NCI-H2171 treated with DMSO at 0.1 percent for 48 hours (cell line): Measurements from ENCODE around the gene CEBPE.

Source experiments
- DNase-seq: peaks from one replicate; lab custom pipeline; 2025; lab: John Stamatoyannopoulos, UW

Gene CEBPE

DNA sequence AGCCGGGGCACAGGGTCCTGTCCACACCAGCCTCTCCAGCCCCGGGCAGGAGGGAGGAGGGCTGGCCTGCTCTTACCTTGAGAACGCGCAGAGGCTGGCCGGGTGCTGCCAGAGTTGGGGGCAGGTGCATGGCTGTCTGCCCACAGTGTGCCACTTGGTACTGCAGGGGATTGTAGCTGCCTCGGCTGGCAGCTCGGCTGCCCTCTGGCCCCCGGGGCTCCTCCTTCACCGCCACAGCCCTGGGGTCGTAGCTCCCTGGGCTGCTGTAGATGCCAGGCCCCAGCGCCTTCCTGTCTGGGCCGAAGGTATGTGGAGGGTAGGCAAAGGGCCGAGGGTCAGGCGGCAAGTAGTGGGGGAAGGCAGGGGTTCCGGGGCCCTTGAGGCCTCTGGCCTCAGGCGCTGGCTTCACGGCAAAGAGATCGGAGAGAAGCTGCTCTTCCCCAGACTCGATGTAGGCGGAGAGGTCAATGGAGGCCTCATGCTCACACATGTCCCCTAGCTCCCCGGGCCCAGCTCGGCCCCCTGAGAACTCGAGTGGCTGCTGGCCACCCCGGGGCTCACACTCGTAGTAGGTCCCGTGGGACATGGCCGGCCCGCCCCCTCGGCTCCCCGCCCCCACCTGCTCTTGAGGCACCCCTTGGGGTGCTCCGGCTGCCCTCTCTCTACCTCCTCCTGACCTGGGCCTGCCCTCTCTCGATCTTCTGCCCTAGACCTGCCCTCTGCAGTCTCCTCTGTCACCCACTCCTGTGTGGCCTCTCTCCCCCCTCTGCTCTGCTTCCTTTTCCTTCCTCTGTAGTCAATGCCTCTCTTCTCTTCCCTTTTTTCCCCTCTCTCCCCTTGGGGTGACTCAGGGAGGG is at the start of gene CEBPE:
Gene CEBPE, minus strand, starts transcription at position 750 of the 857 bp plus-strand sequence. Its CDS starts 164 bp downstream, at position 586.
- no peak for DNase-seq

DNA sequence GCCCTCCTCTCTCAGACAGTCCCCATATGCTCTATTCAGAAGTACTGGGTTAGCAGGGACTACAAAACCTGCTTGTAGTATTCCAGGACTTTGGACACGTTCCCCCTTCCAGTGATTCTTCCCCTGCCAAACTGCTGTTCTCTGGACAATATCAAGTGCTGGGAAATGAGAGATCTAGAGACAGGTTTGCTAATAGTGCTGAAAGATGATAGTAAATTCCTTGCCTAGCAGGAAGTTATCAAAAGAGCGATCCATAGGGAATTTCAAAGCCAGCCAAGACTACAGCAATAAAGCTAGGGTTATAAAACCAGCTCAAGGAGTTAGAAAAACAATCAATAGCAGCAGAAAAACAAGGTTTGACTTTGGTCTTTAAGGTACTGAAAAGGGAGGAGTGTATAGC is 49.2 kb upstream of the CEBPE start:
- no peak for DNase-seq

DNA sequence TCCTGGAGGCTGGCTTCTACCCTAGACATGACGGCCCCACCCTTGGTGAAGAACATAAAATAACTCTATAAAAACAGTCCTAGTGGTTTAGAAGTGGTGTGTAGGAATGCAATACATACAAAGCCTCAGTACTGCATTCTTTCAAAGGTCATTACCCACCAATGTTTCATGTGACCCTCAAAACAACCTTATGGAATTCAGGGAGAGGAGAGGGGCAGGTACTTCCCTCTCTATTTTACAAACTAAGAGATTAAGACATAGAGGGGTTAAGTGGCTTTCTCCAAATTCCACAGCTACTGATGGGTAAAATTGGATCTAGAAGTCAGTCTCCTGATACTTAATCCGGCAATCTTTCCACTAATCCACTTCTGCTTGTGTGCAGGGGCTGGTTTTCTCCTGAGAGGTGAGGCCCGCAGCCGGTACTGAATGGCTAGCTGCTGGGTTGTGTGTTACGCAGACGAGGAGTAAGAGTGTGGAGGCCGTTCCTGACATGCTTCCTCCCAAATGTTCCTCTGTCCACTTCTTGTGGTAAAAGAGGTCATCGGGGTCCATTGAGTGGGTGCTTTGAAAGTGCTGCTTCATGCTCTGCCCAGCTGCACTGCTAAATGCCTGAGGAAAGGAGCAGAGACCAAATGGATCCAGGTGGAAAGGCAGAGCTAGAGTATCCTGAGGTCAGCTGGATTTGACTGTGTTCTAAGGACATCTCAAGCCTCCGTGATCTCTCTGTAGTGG is 48.2 kb upstream of the CEBPE start:
- DNase-seq = no peak

DNA sequence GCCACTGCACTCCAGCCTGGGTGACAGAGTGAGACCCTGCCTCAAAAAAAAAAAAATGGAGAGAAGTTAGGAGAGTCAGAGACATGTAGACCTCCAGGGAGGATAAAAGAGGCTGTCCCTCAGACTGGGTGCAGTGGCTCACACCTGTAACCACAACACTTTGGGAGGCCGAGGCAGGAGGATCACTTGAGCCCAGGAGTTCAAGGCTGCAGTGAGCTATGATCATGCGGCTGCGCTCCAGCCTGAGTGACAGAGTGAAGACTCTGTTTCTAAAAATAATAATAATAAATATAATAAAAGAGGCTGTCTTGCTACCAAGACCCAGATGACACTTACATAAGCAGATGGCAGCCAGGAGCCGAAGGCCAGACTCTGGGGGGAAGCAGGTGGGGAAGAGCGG is 45.9 kb upstream of the CEBPE start:
- DNase-seq = no peak

DNA sequence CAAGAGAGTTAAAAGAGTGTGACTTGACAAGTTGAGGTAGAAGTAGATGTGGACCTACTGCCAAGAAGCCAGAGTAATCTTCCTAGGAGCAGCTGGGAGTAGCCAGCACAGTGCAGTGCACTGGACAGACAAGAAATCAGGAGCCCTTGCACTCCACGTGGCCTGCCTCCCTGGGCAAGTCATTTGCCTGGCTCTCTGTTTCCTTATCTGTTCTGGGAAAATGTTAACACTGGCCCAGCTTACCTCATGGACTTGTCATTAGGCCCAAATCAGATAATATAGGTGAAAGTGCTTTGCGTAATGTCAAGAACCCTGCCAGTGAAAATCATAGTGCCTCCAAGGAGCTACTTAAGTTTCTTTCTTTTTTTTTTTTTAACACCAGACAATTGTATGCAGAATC is 45.2 kb upstream of the CEBPE start:
- no peak for DNase-seq

DNA sequence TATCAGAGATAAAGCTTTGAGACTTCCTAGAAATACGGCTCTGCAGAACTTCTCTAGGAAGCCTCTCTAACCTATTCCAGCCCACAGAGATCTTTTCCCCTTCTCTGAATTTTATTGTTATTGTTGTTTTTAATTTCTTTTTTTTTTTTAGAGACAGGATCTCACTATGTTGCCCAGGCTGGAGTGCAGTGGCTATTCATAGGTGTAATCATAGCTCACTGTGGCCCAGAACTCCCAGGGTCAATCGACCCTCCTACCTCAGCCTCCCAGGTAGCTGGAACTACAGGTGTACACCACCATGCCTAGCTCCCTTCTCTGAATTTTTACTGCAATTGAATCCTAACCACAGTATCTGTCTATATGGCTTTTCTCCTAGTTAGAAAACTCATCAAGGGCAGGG is 44.8 kb upstream of the CEBPE start:
- no peak for DNase-seq

DNA sequence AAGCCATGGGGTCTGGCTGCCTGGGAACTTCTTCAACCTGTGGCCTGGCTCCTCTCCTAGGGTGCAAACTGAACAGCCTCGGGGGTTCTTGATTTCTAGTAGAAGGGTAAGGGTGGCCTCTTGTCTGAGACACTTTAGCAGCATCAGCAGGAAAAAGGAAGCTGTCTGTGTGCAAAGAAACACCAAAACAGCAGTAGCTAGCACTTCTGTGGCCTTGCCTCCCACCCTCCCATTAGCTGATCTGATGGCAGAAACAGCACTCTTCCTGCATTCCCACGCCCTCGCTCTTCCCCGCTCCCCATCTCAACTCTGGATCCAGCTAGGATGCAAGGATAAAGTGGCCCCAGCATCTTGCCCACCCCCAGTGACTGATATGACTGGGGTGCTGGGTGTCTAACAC is 43.7 kb upstream of the CEBPE start:
- no peak for DNase-seq

DNA sequence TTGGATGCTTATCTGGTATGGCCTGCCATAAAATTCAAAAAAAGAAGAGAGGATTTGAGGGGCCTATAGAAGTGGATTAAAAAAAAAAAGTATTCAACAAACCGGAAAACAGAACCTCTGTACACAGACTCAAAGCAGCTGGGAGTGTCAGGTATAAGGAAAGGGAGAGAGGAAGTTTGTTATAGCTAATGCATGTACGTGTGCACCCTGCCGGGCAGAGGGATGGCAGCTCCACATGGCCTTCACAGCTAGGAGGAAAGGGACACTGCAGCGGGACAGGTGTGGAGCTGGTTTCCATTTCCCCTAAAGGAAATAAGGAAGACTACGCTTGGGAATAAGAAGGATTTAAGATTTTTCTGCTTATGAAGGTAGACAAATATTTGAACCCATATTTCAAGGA is 43.0 kb upstream of the CEBPE start:
- no peak for DNase-seq

DNA sequence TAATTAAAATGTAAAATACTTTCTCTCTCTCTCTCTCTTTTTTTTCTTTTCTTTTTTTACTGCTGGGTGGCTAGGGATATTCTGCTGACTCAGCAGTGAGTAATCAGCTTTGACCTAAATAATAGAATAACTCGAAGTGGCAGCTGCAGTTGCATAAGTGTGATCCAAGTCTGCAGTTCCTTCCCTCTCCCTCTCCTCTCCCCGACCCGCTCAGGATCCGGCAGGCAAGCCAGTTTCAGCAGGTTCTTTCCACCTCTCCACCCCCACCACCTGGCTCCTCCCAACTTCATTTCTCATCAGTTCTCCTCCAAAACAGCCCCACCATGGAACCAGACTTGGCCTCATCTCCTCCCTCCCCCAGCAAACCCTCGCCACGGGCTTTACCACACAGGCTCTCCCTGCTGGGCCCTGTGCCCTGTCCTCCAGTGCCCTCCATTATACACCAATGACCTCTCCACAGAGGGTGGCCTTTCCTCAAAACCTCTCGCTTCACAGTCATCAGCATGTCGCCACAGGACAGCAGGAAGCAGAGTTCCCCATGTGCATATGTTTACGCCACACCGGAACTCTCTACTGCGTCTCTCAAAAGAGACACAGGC is 42.0 kb upstream of the CEBPE start:
- no peak for DNase-seq

DNA sequence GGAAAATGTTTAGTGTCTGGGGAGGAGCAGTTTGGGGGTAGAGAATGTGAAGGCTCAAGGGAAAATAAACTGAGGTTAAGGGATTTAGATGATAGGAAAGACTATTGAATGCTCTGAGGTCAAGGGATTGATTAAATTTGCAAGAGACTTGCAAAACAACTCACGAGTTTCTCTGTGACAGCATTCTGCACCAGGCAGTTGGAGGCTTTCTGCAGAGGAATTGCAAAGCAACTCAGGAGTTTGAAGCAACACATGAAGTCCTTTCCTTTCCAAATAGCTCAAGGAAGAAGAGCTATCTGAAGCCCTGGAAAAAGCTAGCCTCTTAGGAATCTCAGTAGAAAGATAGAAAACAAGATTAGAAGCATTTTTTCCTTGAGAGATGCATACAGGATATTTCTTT is 40.5 kb upstream of the CEBPE start:
- no peak for DNase-seq

DNA sequence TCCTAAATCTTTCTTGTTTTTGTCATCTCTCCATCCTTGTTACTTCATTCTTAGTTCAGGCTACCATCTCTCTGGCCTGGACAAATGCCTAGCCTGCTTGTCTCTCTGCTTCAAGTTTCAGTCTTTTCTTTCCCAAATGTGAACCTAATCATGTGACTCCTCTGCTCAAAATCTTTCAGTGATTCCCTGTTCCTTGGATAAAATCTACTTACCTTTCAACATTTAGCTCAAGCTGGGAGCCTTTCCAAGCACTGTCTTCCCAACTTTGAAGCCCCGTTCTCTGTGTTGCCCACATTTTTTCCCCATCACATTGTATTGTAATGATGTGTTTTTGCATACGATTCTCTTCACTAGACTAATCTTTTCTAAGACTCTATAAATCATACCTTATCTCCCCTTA is 39.7 kb upstream of the CEBPE start:
- no peak for DNase-seq

DNA sequence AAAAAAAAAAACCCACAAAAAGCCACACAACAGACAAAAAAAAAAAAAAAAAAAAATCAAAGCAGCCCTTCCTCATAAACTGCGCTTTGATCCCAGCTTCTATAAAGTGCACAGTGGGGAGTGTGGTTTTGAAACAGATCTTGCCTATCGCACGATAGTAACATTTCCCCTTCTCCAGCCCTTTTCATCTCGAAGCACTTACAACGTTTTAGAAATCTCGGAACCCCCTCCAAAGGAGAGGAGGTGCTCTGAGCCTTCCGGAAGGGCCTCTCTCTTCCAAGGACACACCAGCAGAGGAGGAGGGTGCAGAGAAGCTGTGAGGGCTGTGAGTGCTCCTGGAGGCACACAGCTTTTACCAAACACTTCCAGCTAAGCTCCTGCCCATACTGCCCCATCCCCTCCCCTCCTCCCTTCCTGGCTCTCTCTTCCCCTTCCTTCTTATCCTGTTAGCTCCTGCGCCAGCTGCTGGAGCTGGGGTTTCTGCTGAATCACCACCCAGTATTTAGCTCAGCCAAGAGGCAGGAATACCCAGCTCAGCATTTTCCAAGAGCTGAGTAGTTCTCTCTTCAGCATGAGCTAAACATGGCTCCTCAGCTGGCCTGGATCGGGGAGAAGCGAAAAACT is 36.0 kb upstream of the CEBPE start:
- peak; percentile 28 for DNase-seq

DNA sequence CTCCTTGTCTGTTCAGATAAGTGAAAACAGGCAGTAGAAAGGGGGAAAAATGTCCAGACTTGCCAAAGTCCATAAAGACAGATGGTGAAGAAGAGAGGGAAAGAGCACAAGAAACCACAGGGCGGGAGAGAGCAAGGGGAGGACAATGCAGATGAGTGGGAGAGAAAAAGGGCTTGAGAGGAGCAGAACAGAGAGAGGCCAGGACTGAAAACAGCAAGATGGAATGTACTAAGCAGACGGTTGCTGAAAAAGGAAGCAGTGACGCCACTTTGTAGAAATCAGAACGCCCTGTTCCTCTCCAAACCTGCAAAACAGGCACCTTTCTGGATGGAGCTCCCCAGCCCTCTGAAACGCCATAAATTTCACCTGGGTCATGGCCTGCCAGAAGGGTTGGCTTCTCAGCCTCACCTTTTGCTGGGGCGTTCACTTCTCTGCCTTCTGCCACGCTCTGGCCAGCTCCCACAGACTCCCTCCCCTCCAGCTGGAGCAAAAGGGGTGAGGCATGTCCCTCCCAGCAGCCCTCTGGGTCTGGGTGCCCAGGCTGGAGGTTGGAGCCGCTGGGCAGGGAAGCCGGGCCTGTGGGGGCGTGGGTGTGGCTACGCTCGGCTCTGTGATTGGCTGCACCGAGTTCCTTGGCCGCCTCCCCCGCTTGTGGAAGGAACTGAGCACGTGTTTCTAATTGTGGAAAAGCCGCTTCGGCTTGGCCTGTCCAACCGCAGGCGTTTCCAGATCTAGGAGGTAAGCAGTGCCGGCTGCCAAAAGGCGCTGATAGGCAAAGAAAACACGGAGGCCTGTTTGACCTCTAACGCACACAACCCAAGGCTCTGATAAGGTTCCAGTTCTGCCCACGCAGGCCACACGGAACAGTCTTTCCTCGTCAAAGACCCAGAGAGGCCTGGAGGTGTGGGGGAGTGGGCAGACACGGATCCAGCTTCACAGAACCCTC is 35.1 kb upstream of the CEBPE start:
- DNase-seq = peak; percentile 65

DNA sequence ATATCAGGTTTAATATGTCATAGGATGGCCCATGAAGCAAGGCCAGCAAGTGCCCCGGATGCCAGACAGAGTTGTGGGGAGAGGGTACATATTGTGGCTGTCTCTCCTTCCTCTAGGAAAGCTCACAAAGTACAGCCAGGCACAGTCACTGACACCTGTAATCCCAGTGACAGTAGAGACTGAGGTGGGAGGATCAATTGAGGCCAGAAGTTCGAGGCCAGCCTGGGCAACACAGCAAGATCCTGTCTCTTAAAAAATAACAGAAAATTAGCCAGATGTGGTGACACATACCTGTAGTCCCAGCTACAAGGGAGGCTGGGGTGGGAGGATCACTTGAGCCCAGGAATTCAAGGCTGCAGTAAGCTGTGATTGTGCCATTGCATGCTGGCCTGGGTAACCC is 32.3 kb upstream of the CEBPE start:
- no peak for DNase-seq

DNA sequence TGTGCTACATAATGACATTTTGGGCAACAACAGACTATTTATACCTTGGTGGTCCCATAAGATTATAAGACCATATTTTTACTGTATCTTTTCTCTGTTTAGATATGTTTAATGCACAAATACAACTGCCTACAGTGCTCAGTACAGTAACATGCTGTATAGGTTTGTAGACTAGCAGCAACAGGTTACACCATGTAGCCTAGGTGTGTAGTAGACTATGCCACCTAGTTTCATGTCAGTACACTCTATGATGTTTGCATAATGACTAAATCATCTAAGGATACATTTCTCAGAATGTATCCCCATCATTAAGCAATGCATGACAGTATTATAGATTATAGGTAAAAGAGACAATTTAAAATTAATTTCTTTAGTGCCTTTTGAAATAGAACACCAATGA is 30.7 kb upstream of the CEBPE start:
- no peak for DNase-seq

DNA sequence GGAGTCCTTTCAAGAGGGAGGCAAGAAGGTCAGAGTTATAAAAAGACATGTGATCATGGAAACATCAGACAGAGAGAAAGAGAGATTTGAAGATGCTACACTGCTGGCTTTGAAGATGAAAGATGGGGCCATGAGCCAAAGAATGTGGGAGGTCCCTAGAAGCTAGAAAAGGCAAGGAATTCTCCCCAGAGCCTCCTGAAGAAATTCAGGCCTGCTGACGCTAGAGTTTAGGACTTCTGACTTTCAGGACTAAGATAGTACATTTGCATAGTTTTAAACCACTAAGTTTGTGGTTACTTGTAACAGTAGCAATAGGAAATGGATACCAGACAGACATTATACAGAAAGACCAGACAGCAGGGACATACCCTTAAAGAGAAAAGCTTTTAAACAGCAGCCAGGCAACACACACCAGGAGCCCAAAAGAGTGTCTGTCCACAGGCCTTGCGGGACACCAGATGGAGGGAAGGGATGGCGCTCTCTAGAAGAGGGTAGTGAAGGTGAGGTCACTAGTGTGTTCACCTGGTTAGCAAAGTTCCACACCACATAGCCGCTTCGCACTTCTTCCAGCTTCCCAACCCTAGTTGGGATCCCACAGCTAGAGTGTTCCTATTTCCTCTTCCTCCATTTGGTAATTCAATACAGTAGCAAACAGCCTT is 29.7 kb upstream of the CEBPE start:
- no peak for DNase-seq

DNA sequence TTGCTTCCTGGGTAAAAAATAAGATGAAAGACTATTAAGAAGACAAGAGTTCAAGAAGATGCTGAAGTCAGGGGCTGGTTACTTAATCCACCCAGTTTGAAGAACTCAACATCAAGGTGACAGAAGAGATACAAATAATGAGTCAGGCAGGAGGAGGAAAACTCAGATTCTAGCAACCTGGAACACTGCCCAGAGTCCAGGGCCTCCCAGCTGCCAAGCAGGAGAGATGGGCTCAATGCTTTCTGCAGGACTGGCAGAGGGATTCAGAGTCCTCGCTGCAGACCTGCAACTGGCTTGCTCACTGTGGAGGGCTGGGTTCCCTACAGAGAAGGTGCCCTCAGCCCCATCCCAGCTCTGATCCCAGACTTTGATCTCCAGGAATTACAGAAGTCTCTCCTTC is 28.6 kb upstream of the CEBPE start:
- peak; percentile 35 for DNase-seq

DNA sequence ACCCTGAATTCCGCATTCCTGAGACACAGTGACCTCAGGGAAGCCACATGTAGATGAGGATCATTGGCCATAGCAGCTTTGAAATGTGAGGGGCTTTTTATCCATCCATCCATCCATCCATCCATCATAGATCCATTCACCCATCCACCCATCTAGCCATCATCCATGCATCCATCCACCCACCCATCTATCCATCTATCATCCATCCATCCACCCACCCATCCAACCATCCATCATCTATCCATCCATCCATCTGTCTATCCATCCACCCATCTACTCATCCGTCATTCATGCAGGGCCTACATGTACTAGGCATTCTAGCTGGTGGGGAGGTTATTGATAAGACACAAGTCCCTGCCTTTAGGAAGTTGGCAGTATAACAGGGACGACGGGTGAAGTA is 27.9 kb upstream of the CEBPE start:
- no peak for DNase-seq

DNA sequence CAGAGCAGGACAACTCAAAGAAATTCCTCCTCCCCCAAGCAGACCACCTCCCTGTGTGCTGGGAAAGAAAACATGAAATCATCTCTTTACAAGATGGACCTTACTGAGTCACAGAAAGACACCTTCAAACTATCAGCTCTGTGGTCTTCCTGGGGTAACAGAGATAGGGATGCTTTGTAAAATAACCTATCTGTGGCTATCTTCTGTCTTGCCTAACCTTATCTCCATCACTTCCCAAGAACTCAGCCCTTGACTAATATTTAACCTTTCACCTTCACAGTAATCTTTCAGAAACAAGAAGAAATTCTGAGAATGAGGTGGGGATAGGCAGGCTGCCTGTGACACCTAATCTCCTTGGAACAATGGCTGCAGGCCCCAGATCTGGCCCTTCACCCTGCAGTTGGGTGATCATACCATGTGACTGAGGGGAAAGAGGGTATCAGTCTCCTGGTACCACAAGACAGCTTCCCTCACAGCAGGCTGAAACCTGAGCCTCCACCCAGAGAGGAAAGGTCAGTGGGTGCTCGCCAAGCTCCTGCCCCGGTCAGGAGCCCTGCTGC is 27.4 kb upstream of the CEBPE start:
- no peak for DNase-seq

DNA sequence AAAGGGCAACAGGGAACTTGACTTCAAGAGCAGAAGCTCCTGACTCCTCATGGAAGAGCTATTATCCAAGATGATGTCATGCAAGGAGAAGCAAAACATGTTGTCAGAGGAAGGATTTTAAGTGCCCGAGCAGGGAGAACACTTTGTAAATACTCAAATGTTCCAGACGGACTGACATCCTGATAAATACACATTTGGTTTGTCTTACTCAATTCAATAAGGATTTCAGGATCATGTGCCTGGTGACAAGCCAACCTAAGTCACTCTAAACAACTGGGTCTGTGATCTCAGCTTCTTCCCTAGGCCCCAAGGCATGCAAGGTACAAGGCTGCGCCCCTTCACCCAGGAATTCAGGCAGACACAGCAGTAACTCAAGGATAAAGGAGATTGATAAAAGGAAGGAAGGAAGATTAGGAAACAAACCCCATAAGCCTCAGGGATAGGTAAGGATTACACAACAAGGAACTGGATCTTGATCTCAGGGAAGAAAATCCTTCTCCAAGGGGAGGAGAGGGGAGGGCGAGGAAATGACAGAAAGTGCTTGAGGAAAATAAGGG is 26.8 kb upstream of the CEBPE start:
- DNase-seq = no peak
